Left cardiac atrium (tissue), 4 donors: ENCODE data around the gene IRAG1. TPM values are rescaled to one million over a fixed set of nuclear protein-coding genes. Genes with fewer than 3 reads are reported as not detected.

Experiments used
- ATAC-seq, 2 donors: fragments of 200-7000 bp; cut with Tn5 transposase; one replicate each; pipeline ENCODE4 v1.9.1; 2020; ENCODE audit warnings: mild to moderate bottlenecking in 2 of 2, moderate library complexity in 2 of 2
- DNase-seq: peaks from one replicate; pipeline ENCODE4 v3.0.0-alpha.2; 2020
- intact Hi-C, 2 donors: fragments of 100-400 bp; cut with DNase I; formaldehyde crosslinking; loops; one replicate each; pipeline versions ENCODE4 v1.14.1 to v1.15.1; 2022 to 2023
- total RNA-seq, 2 donors: library from RNA; stranded (reverse); fragmentation: NEBNext Ultra II Directional; extraction: Animal tissue kit (Norgen Biotek cat#: 25700); gene quantifications; one replicate each; pipeline ENCODE4 v1.2.1, GENCODE V29; 2021
- donor health status: DM: no; HTN: yes; CAD: no.
- donor health status: DM: no; HTN: yes; CAD: no; lungs with severe emphysema.
- donor health status: DM: yes; HTN: yes; CAD: no.
- donor health status: Dilated cardiomyopathy.

IRAG1 gene
- total RNA-seq, 2 donors from 2014 or later, result 9.7 to 15.6 TPM

- intact Hi-C loops, result loop anchor here in 1 of 2 donors (5.0 to 10.0 kb wide), 3 partner anchors 83 to 249 kb away; no protein-coding TSS in a partner anchor
- peak; percentile 36 to 60 for ATAC-seq
- no peak for DNase-seq
Observed at GRCh38 chr11:10653946-10654810, 39.4 kb downstream of the IRAG1 start.

DNA sequence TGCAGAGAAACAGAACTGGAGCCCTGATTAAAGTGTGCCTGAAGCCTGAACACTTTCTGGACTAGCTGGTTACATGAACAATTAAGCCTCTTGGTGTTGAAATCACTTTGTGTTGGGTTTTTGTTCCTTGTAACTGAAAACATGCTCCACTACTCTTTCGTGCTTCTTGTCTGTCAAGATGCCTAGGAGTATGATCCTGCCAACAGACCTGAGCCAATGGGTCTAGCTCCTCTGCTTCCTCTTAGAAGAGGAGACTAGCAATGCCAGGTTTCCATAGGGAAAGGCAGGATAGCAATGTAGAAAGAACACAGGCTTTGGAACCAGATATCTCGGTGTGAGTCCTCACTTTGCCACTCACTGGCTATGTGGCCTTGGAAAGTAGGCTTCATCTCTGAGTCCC, 40.3 kb downstream of the IRAG1 start:
- DNase-seq, result no peak
- intact Hi-C loops, result loop anchor here in 1 of 2 donors (5.0 to 10.0 kb wide), 3 partner anchors 84 to 248 kb away; no protein-coding TSS in a partner anchor
- ATAC-seq, result no peak

DNA sequence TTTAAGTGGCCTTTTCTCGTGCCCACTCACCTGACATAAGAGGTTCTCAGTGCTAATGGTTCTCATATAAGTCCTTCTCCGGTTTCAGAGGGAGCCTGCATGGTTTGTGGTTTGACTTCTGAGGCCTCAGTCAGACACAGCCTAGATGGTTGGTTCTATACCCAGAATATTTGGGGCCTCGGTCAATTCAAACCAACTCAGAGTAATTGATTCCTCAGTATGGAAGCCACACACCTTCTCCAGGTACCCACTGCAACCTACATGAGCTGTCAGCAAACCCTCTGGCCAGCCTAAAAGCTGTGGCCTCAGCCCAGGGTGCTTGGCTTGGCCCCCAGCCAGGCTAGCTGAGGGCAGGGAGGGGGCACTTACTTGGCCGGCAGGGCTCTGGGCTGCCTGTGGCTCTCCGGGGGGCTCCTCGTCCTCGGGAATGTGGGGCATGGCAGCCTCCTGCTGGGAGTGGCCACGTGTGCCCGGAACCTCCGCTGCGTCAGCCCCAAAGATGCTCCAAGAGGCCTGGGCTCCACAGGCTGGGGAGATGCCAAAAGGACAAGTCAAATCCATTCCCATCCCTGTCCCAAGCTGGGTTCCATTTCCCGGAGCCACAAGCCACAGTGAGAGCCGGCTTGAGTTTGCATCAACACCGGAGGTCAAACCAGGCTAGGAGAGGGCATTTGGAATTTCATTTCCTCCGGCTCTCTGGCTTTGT, 41.7 kb downstream of the IRAG1 start:
- ATAC-seq, result no peak
- intact Hi-C loops, result loop anchor here in 1 of 2 donors (5.0 to 10.0 kb wide), 3 partner anchors 85 to 247 kb away; no protein-coding TSS in a partner anchor
- no peak for DNase-seq

DNA sequence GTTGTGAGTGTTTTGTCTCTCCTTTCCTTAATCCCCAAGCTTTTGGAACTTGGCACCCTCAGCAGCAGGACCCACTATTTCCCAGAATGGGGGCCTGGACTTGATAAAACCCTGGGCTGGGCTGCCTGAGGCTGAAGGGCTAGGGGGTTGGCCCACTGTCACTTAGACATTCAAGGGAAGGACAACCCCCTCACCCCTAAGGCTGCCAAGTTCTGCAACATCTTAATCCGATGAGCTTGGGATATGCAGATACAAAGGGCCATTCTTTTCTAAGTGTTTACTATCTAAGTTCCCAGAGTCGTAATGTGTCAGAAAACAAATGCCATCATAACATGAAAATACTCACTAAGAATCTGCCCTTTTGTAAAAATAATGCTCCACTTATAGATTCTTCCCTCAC, 42.9 kb downstream of the IRAG1 start:
- no peak for ATAC-seq
- intact Hi-C loops, result loop anchor here in 1 of 2 donors (5.0 to 10.0 kb wide), 3 partner anchors 87 to 246 kb away; no protein-coding TSS in a partner anchor

DNA sequence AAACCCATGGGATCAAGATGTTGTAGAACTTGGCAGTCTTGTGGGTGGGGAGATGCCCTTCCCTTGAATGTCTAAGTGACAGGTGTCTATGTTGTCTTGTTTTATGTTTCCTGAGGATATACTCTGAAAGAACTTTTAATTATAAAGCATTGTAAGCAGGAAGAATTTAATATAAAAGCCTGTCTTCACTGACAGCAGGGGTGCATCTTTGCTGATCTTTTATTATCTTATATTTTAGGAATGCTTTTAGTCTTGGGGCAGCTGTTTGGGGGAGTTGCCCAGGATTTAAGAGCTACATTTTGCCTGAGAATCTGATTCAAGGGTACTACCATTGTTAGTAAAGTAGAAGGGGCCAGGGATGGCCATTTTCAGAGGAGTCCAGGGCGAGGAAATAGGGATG, 43.4 kb downstream of the IRAG1 start:
- DNase-seq, result no peak
- ATAC-seq, result no peak
- intact Hi-C loops, result loop anchor here in 1 of 2 donors (5.0 to 10.0 kb wide), 3 partner anchors 87 to 245 kb away; no protein-coding TSS in a partner anchor

More for the DNA sequence above, 42.9 kb downstream of the IRAG1 start:
- DNase-seq, result no peak

- DNase-seq (no peak), ATAC-seq (no peak)
- intact Hi-C loops, result no loop called here
Observed at GRCh38 chr11:10648871-10649270, 44.7 kb downstream of the IRAG1 start.

GRCh38 chr11:10646681-10647355, 46.7 kb downstream of the IRAG1 start:
- intact Hi-C loops, result no loop called here
- ATAC-seq, result no peak
- DNase-seq, result no peak

GRCh38 chr11:10646005-10646404, 47.5 kb downstream of the IRAG1 start:
- ATAC-seq (peak in 1 of 2 donors; percentile 70), DNase-seq (no peak)
- intact Hi-C loops, result no loop called here

- intact Hi-C loops, result no loop called here
- DNase-seq (no peak), ATAC-seq (no peak)
Observed at GRCh38 chr11:10645212-10645795, 48.3 kb downstream of the IRAG1 start.

Other genes starting within 250 kb of the IRAG1 start
- gene AMPD3, start 238.5 kb downstream of the IRAG1 start, total RNA-seq, result 1 to 10 TPM; 4.4 to 4.7 TPM
- gene RNF141, start 152.6 kb downstream of the IRAG1 start, total RNA-seq, result 10 to 100 TPM; 34.7 to 34.8 TPM
- 100 to 1,000 TPM in 1 of 2 donors, 10 to 100 TPM in 1; 95.2 to 250 TPM for gene LYVE1, start 125.1 kb downstream of the IRAG1 start, total RNA-seq
- gene CTR9, start 57.5 kb upstream of the IRAG1 start, total RNA-seq, result 10 to 100 TPM; 22.5 to 24.5 TPM
- 100 to 1,000 TPM; 665 to 793 TPM for gene EIF4G2, start 115.2 kb upstream of the IRAG1 start, total RNA-seq
- gene ZBED5, start 164.3 kb upstream of the IRAG1 start, total RNA-seq, result 10 to 100 TPM; 36.6 to 39.9 TPM